Loucy (cell line): ENCODE data around the gene PCSK4.

ENCODE experiments used
- H2AFZ ChIP-seq: fragments of 200-600 bp; sonication (generic); 2 replicates; pipeline ENCODE4 v1.6.0; 2016; ENCODE audit warnings: antibody characterized with exemption, mild to moderate bottlenecking, low read length, moderate library complexity
- H3F3A ChIP-seq: fragments of 200-600 bp; 2 replicates; pipeline ENCODE4 v1.6.0; 2016; ENCODE audit warnings: antibody characterized with exemption, low read depth, mild to moderate bottlenecking
- H3K27me3 ChIP-seq: fragments of 200-600 bp; sonication (generic); 2 replicates; pipeline ENCODE4 v1.6.1; 2014; ENCODE audit warnings: low read length, mild to moderate bottlenecking; ENCODE audit not compliant: insufficient read depth, poor library complexity, severe bottlenecking
- H3K36me3 ChIP-seq: fragments of 200-600 bp; sonication (generic); 2 replicates; pipeline ENCODE4 v1.6.1; 2016; ENCODE audit warnings: low read length; ENCODE audit not compliant: insufficient read depth
- H3K4me1 ChIP-seq: fragments of 200-600 bp; sonication (generic); 2 replicates; pipeline ENCODE4 v1.5.1; 2014; ENCODE audit warnings: low read length, mild to moderate bottlenecking; ENCODE audit not compliant: insufficient read depth, poor library complexity, severe bottlenecking
- H3K4me2 ChIP-seq: fragments of 200-600 bp; sonication (generic); 2 replicates; pipeline ENCODE4 v1.6.0; 2014; ENCODE audit warnings: antibody characterized with exemption, low read length, low read depth, mild to moderate bottlenecking; ENCODE audit not compliant: poor library complexity, severe bottlenecking
- H3K4me3 ChIP-seq: fragments of 200-600 bp; sonication (generic); 2 replicates; pipeline ENCODE4 v1.5.1; 2014; ENCODE audit warnings: low read length, mild to moderate bottlenecking, mixed read lengths; ENCODE audit not compliant: poor library complexity, severe bottlenecking
- H3K79me2 ChIP-seq: fragments of 200-600 bp; sonication (generic); 2 replicates; pipeline ENCODE4 v1.6.1; 2014; ENCODE audit warnings: low read length; ENCODE audit not compliant: insufficient read depth
- H3K9ac ChIP-seq: fragments of 200-600 bp; sonication (generic); 2 replicates; pipeline ENCODE4 v1.6.0; 2014; ENCODE audit warnings: mild to moderate bottlenecking, low read depth, low read length, moderate library complexity; ENCODE audit not compliant: poor library complexity, severe bottlenecking
- H3K9me2 ChIP-seq: fragments of 200-600 bp; sonication (generic); replicated peaks from 2 replicates; pipeline ENCODE4 v1.6.1; 2016; ENCODE audit warnings: low read depth, low read length, mixed read lengths
- H3K9me3 ChIP-seq: fragments of 200-600 bp; sonication (generic); 2 replicates; pipeline ENCODE4 v1.6.1; 2014; ENCODE audit warnings: mild to moderate bottlenecking, antibody characterized with exemption, low read length, low read depth; ENCODE audit not compliant: insufficient read depth
- H4K20me1 ChIP-seq: fragments of 200-600 bp; sonication (generic); 2 replicates; pipeline ENCODE4 v1.6.0; 2014; ENCODE audit warnings: antibody characterized with exemption, low read length, mild to moderate bottlenecking; ENCODE audit not compliant: insufficient read depth, poor library complexity, severe bottlenecking
- EZH2phosphoT487 ChIP-seq: fragments of 200-600 bp; IDR thresholded peaks from 2 replicates; pipeline ENCODE4 v1.6.1; 2018; ENCODE audit warnings: antibody characterized with exemption, mild to moderate bottlenecking, moderate library complexity, borderline replicate concordance
- TF ChIP-seq, protein P1 (sequence below): fragments of 200-600 bp; sonication (generic); conservative IDR thresholded peaks from 2 replicates; pipeline ENCODE4 v1.5.1; 2014; ENCODE audit warnings: mild to moderate bottlenecking, antibody characterized with exemption, low read length

Gene PCSK4

DNA sequence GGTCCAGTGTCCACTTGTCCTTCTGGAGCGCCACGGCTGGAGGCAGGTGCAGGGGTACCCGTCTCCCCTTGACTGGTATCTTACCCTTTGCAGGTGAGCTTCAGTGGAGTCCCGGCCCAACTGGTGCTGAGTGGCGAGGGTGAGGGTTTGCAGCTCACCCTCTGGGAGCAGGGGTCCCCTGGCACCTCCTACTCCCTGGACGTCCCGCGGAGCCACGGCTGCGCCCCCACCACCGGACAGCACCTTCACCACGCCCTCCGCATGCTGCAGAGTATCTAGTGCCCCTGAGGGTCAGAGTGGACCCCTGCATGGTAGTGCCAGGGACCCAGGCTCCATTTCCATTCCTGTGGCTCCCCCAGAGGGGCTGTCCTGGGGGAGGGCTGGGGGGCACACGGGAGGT lies 44.8 kb upstream of the PCSK4 start:
- Histone ChIP-seq H4K20me1 (no peaks in the 10 kb centered on the region), H3K4me3 (no peak overlapping the region), H3K27me3 (no peaks in the 10 kb centered on the region), H3K79me2 (no peaks in the 10 kb centered on the region), H3K9me2 (no peaks in the 10 kb centered on the region), H3F3A (no peaks in the 10 kb centered on the region), H3K9ac (no peak overlapping the region), H3K9me3 (no peaks in the 10 kb centered on the region), H2AFZ (no peak overlapping the region), H3K36me3 (no peaks in the 10 kb centered on the region), H3K4me1 (no peaks in the 10 kb centered on the region), H3K4me2 (no peak overlapping the region)
- no peak for TF ChIP-seq EZH2phosphoT487
- TF ChIP-seq, protein P1, sequence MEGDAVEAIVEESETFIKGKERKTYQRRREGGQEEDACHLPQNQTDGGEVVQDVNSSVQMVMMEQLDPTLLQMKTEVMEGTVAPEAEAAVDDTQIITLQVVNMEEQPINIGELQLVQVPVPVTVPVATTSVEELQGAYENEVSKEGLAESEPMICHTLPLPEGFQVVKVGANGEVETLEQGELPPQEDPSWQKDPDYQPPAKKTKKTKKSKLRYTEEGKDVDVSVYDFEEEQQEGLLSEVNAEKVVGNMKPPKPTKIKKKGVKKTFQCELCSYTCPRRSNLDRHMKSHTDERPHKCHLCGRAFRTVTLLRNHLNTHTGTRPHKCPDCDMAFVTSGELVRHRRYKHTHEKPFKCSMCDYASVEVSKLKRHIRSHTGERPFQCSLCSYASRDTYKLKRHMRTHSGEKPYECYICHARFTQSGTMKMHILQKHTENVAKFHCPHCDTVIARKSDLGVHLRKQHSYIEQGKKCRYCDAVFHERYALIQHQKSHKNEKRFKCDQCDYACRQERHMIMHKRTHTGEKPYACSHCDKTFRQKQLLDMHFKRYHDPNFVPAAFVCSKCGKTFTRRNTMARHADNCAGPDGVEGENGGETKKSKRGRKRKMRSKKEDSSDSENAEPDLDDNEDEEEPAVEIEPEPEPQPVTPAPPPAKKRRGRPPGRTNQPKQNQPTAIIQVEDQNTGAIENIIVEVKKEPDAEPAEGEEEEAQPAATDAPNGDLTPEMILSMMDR = no peak

DNA sequence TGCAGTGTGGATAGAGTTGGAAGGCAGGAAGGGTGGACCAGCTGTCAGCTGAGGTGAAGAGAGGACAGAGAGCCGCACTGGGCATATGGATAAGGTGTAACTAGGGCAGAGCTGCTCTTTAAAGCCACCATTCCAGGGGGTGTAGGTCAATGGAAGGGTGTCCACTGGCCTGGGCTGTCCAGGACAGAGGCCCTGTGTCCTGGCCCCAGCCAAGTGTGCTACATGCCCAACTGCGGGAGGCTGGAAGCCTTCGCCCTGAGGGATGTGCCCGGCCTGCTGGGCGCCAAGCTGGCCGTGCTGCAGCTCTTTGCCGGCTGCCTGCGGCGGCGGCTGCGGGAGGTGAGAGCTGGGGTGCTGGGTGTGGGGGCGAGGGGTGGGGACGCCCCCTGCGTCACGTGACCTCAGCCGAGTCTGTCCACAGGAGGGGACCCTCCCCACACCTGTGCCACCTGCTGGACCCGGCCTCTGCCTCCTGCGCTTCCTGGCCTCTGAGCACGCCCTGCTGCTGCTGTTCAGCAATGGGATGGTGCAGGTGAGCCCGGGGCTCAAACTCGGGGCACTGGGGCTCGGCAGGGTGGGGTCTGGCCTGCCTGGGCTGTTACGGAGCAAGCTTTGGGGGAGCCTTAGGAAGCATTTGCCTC lies 43.5 kb upstream of the PCSK4 start:
- H3K36me3 ChIP-seq = no peaks in the 10 kb centered on the region

DNA sequence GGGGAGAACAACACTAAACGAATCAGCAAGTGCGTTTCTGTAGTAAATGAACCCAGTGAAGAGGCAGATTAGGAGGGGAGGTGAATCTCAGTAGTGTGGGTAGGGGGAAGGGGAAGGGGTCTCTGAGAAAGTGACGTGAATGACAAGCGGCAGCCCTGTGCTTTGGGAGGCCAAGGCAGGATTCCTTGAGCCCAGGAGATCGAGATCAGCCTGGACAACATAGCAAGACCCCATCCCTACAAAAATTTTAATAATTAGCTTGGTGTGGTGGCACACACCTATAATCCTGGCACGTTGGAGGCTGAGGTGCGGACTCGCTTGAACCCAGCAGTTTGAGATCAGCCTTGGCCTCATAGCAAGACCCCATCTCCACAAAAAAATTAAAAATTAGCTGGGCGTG lies 41.9 kb upstream of the PCSK4 start:
- Histone ChIP-seq H3K79me2 (no peaks in the 10 kb centered on the region), H3K4me3 (no peak overlapping the region), H3K9me3 (no peaks in the 10 kb centered on the region), H4K20me1 (no peaks in the 10 kb centered on the region), H3F3A (no peaks in the 10 kb centered on the region), H3K36me3 (no peaks in the 10 kb centered on the region), H3K9ac (no peak overlapping the region), H2AFZ (no peak overlapping the region), H3K4me1 (no peaks in the 10 kb centered on the region), H3K9me2 (no peaks in the 10 kb centered on the region), H3K4me2 (no peak overlapping the region), H3K27me3 (no peaks in the 10 kb centered on the region)
- TF ChIP-seq, protein P1 = no peak
- TF ChIP-seq EZH2phosphoT487 = no peak

More for the DNA sequence above, 43.5 kb upstream of the PCSK4 start:
- no peaks in the 10 kb centered on the region for H3K9me3 ChIP-seq
- TF ChIP-seq, protein P1 = no peak
- TF ChIP-seq EZH2phosphoT487 = no peak
- H2AFZ ChIP-seq = no peak overlapping the region
- no peak overlapping the region for H3K4me3 ChIP-seq
- H3K27me3 ChIP-seq = no peaks in the 10 kb centered on the region
- no peaks in the 10 kb centered on the region for H4K20me1 ChIP-seq
- no peaks in the 10 kb centered on the region for H3K9me2 ChIP-seq
- H3K4me2 ChIP-seq = no peak overlapping the region
- H3K9ac ChIP-seq = no peak overlapping the region
- H3K79me2 ChIP-seq = no peaks in the 10 kb centered on the region
- H3K4me1 ChIP-seq = no peaks in the 10 kb centered on the region
- no peaks in the 10 kb centered on the region for H3F3A ChIP-seq
